ENCODE results near the gene DUSP1. TPM values are rescaled to one million over a fixed set of nuclear protein-coding genes. Genes with fewer than 3 reads are reported as not detected.

Gene DUSP1
- total RNA-seq, 1 donor from 2014 or later: 21.2 TPM

DNA sequence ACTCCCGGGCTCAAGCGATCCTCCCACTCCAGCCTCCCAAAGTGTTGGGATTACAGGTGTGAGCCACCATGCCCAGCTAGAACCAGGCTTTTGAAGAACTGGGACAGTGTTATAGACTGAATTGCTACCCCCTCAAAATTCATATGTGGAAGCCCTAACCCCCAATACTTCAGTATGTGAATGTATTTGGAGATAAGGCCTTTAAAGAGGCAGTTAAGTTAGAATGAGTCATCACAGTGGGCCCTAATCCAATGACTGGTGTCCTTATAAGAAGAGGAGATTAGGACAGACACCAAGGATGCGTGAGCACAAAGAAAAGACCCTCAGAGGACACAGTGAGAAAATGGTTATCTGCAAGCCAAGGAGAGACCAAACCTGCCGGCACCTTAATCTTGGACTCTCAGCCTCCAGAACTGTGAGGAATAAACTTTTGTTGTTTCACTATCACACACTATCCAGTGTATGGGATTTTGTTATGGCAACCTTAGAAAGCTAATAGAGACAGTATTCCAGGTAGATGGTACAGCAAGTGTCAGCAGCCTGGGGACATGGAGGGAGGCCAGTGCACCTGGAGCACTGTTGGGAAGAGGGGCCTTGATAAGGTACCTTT is 31.7 kb upstream of the DUSP1 start:
- CTCF ChIA-PET: no interaction called here

DNA sequence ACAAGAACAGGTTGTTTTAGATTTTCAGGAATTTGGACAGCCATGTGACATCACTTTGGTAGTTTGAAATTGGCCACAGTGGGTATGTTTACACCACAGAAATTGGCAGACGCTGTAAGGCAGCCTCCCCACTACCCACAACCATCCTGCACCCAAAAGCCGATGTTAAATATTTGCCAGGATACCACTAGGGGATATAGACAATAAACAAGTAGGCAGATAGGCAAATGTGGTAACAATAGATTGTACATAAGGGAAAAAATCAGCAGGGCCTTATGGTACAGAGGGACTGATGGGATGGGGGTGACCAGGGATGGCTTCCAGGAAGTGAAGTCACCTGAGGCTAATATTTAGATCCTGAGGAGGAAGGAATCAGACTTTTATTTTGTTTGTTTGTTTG is 31.1 kb upstream of the DUSP1 start:
- no peak overlapping the region for H3K27ac Mint-ChIP-seq
- no peaks in the 10 kb centered on the region for H3K27me3 Mint-ChIP-seq
- POLR2A ChIA-PET: no interaction called here
- ATAC-seq (ENCODE audit: low read depth): no peak
- intact Hi-C loops (cut with micrococcal nuclease): no loop called here
- peaks cover 10% of the 10 kb centered on the region for H3K4me1 Mint-ChIP-seq
- H3K4me3 Mint-ChIP-seq: no peak overlapping the region
- H3K36me3 Mint-ChIP-seq (ENCODE audit: low read depth): no peaks in the 10 kb centered on the region
- DNase-seq: no peak
- no peak for TF ChIP-seq CTCF (IDR thresholded peaks at IDR 0.05)
- no peaks in the 10 kb centered on the region for H3K9me3 Mint-ChIP-seq
- CTCF ChIA-PET: no interaction called here

More for the DNA sequence above, 31.7 kb upstream of the DUSP1 start:
- no peak overlapping the region for H3K4me3 Mint-ChIP-seq
- intact Hi-C loops (cut with micrococcal nuclease): no loop called here
- peak overlapping the region; percentile 21 for H3K27ac Mint-ChIP-seq
- DNase-seq (no peak), ATAC-seq (ENCODE audit: low read depth) (no peak)
- POLR2A ChIA-PET: no interaction called here
- H3K27me3 Mint-ChIP-seq: no peaks in the 10 kb centered on the region
- no peaks in the 10 kb centered on the region for H3K36me3 Mint-ChIP-seq (ENCODE audit: low read depth)
- no peaks in the 10 kb centered on the region for H3K9me3 Mint-ChIP-seq
- no peak for TF ChIP-seq CTCF (IDR thresholded peaks at IDR 0.05)
- H3K4me1 Mint-ChIP-seq: peaks cover 15% of the 10 kb centered on the region

GRCh38 chr5:172801179-172801671 is 30.2 kb upstream of the DUSP1 start:
- Mint-ChIP-seq H3K27ac (no peak overlapping the region), H3K4me3 (no peak overlapping the region), H3K4me1 (peaks cover 4% of the 10 kb centered on the region), H3K36me3 (ENCODE audit: low read depth) (no peaks in the 10 kb centered on the region), H3K27me3 (no peaks in the 10 kb centered on the region), H3K9me3 (no peaks in the 10 kb centered on the region)
- no peak for ATAC-seq (ENCODE audit: low read depth)
- ChIA-PET CTCF (no interaction called here), POLR2A (interaction anchor here (1.3 kb wide), 1 partner anchor 29 kb away, joined by 3 read pairs; no protein-coding TSS in a partner anchor)
- no peak for TF ChIP-seq CTCF (IDR thresholded peaks at IDR 0.05)
- intact Hi-C loops (cut with micrococcal nuclease): no loop called here
- DNase-seq: no peak

DNA sequence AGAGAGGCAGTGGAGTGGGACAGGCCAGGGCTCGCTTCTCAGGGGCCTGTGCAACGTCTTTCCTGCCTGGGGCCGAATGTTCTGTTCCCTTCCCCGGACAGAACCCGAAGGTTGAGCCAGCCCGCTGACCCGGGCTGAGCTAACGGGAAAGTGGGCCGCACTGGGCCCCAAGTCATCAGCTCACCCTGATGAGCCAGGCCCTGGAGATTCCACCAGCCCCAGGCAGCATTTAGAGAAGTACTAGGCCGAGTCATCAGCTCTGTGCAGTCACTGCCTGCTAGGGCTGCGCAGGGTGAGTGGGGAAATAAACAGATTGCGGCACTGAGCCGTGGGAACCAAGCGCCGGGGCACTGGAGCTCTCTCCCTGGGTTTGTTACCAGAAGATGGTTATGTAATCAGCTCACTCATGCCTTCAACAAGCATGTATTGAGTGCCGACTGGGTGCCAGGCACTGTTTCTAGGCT is 29.1 kb upstream of the DUSP1 start:
- peaks cover 3% of the 10 kb centered on the region for H3K4me1 Mint-ChIP-seq

DNA sequence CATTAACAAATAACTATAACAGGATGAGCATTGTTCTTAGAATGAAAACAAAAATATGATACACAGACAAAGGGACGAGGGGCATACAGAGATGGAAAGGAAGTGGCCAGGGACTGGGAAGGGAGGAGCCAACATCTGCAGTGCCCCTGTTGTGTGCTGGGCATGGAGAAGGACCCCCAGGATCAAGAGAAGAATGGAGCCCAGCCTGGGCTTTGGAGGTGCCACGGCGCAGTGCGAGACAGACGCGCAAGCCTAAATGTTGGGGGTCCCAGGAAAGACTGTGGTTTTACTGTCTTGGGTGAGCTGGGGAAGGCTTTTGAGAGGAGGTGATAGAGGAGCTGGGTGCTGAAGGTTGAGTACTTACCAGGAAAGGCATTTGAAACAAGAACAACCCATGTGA is 28.4 kb upstream of the DUSP1 start:
- Mint-ChIP-seq H3K4me3 (no peak overlapping the region), H3K9me3 (no peaks in the 10 kb centered on the region), H3K27ac (no peak overlapping the region), H3K27me3 (no peaks in the 10 kb centered on the region), H3K36me3 (ENCODE audit: low read depth) (no peaks in the 10 kb centered on the region), H3K4me1 (peaks cover 4% of the 10 kb centered on the region)
- intact Hi-C loops (cut with micrococcal nuclease): no loop called here
- CTCF ChIA-PET: no interaction called here
- DNase-seq (no peak), ATAC-seq (ENCODE audit: low read depth) (no peak)
- POLR2A ChIA-PET: no interaction called here
- TF ChIP-seq CTCF (IDR thresholded peaks at IDR 0.05): no peak

More for the DNA sequence above, 29.1 kb upstream of the DUSP1 start:
- ChIA-PET CTCF (no interaction called here), POLR2A (interaction anchor here (0.6 to 1.3 kb wide), 2 partner anchors 23 to 28 kb away, joined by 3 to 7 read pairs; no protein-coding TSS in a partner anchor)
- Mint-ChIP-seq H3K27me3 (no peaks in the 10 kb centered on the region), H3K36me3 (ENCODE audit: low read depth) (no peaks in the 10 kb centered on the region), H3K9me3 (no peaks in the 10 kb centered on the region), H3K27ac (no peak overlapping the region), H3K4me3 (no peak overlapping the region)
- DNase-seq (no peak), ATAC-seq (ENCODE audit: low read depth) (no peak)
- intact Hi-C loops (cut with micrococcal nuclease): no loop called here
- TF ChIP-seq CTCF (IDR thresholded peaks at IDR 0.05): no peak

All from activated B cell treated with CpG ODN at 0.5 μM for 24 hours (primary cell).